GM19193 (cell line): ENCODE measurements around the gene TFAP2A.

Experiments used
- POLR2A ChIP-seq: IDR thresholded peaks from 4 replicates; pipeline ENCODE4 v1.6.1; 2011; ENCODE audit not compliant: insufficient read depth, insufficient read length; ENCODE audit errors: extremely low read depth

The TFAP2A gene

GRCh38 chr6:10389739-10390494 is 25.0 kb downstream of the TFAP2A start:
- TF ChIP-seq POLR2A: no peak

- no peak for TF ChIP-seq POLR2A
Observed at GRCh38 chr6:10386756-10387654, 27.9 kb downstream of the TFAP2A start.

- no peak for TF ChIP-seq POLR2A
Observed at GRCh38 chr6:10386220-10386619, 28.7 kb downstream of the TFAP2A start.

GRCh38 chr6:10385524-10386132 is 29.2 kb downstream of the TFAP2A start:
- no peak for TF ChIP-seq POLR2A

DNA sequence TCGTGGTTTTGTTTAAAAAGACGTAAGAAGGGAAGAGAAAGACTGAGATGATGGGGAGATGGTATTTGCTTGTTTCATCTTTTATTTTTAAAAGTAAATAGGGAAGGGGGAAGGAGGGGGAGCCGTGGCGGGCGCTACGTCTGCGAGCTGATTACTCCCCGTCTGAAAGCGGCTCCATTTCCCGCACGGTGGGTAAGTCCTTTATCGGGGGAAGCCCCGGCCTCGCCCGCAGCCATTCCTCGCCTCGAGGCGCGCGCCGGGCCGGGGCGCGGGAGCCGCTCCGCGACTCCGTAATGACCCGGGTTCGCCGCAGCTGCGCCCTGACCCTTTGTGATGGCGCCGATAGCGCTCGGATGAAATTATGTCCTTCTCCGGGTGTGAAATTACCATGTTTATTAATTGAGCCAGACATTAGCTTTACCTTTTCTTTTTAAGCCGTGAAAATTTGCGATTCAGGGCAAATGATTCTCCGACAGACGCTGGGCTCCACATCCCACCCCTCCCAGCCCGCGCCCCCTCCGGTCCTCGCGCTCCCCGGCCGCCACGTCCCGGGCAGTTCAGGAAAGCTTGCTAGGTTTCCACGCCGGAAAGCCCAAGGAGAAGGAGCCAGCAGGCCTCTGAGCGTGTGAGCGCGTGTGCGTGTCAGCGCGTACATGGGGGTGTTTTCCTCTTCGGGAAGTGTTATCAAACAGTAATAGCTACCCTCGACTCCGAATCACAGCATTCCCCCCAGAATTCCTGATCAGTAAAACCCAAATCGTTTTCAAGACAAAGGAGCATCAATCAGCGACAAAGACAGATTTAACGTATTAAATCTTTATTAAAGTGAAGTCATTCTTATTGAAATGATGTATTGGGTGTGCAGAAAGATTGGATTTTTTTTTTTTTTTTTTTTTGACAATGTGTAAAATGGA is 30.0 kb downstream of the TFAP2A start:
- no peak for TF ChIP-seq POLR2A

DNA sequence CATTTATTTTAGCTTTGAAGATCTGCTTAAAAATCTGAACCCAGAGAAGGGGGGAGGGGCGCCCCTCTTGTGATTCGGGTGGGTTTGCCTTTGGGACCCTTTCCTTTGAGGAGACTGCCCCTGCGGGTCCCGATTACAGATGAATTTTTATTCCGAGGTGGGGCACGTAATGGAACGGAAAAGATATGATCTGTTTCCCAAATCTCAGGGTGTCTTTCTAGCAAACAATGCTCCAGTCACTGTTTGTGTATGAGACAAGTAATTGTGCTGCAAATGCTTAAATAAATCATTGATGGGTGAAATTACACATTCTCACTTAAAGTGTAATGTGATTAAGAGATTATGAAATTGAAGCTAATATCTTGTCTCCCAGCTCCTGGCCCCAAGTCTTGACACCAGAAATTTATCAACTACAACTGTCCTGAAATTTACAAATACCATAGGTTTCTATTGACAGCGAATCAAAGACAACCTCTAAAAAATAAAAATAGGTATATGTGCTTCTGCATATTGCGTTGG is 30.7 kb downstream of the TFAP2A start:
- TF ChIP-seq POLR2A: no peak

DNA sequence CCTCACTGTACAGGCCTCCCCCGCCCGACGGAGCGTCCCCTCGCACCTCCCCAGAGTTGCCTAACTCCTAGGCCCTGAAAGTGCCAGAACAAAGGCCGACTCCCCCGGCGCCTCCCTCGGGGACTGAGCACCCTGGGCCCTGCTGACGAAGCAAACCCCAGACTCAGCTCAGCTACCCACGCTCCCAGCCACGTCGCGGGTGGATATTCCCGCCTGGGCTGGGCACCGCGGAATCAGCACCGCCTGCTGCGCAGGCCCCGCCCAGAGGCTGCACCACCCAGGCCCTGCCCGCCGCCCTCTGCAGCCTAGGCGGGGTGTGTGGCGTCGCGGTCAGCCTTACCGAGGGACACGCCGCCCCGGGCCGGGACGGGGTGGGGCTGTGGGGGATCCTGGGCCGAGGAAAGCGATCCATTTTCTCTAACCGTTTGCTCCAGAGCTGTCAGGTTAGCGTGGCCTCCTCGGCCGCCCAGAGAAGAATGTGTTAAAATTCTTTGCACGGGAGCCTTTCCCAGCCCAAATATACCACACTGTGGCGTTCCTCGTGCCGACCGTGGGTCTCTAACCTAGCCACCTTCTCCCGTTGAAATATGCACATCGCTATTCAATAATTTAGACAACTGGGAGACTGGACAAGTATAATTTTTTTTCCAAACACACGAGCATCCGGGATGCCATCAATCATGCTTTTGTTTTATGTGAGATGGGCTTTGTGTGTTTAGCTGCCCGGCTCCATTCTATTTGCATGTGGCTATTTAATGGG is 31.4 kb downstream of the TFAP2A start:
- TF ChIP-seq POLR2A: no peak

- no peak for TF ChIP-seq POLR2A
Observed at GRCh38 chr6:10382728-10383330, 32.0 kb downstream of the TFAP2A start.

DNA sequence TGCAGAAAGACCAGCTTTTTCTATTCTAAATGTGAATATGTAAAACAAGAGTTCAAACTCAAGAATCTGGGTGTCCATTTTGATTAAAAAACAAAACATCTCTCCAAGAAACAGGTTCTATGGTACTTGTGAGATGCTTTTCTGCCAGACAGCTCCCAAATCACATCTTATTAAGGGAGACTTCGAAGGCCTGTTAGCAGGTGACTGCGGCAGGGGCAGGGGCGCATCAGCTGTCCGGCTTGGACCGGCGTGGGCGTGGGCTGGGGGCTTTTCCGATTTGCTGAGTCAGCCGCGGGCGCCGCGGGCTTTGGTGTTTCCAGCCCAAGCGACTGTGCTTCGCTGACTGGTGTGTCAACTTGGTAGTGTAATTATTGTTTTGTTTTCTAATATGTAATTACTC is 32.6 kb downstream of the TFAP2A start:
- TF ChIP-seq POLR2A: no peak

DNA sequence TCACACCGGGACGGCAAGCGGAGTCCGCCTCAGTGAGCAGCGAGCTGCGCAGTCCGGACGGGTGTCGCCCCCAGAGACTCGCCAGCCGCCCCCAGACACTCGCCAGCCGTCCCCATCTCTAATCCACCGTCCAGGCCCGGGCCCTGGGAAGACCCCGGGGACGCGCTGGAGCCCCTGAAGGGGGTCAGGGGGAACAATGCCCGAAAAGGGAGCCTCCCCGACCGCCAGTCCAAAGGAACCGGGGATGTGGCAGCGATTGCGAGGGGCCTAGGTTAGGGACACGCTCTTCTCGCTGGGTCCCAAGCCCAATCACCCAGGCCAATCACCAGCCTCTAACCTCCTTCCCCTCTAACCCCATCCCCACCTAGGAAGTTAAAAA is 33.1 kb downstream of the TFAP2A start:
- no peak for TF ChIP-seq POLR2A

DNA sequence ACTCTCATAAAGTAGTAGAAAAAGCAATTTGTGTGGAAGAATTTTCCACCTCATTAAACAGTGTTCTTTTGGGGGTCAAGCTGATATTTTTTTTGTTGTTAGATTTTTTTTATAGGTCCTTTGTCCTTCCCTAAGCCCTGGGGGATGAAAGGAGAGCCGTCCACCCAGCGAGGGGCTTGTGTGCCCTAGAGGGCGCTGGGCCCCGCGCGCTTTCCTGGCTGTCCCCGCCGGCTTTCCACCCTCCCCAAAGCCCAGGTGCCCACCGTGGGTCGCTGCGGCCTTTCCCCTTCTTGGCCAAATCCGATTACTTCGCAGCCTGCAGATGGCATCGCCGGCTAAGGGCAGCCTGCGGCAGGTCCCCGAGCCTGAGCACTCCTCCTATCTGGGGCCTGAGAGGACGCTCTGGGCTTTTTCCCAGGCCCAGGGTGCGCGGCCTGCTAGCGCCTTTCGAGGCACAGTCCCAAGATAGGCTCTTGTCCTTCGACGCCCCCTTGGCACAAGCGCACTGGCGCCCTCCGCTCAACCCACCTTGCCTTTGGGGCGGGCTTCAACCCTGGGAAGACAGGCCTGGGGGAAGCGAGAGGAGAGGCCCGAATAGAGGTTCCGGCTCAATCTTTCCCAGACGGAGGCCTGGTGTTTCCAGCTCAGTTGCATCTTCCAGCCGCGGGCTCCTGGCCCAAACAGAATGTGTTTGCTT is 33.6 kb downstream of the TFAP2A start:
- TF ChIP-seq POLR2A: no peak

DNA sequence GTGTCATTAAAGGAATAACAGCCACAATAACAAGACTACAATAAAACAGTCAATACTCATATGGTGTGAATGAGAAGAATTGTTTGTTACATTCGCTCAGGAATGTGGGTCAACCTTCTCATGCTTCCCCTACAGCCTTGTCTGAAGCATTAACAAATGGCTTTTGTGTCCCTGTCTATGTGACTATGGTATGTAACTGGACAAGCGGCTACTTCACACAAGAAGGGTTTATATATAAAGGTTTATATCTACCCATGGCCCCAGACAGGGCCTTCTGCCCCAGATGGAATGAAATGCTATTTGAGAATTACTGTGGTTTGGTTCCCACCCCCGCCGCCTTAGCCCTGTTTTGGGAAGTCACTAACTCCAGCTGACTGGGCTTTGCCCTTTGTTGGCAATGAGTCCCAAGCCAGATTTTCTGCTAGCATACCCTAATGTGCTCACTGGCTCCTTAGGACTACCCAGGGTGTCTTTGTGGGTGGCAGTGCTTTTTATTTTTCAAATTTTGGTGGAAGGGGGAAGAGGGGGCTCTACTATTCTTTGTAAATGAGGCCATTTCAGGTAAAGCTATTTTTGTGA is 39.4 kb downstream of the TFAP2A start:
- TF ChIP-seq POLR2A: no peak

DNA sequence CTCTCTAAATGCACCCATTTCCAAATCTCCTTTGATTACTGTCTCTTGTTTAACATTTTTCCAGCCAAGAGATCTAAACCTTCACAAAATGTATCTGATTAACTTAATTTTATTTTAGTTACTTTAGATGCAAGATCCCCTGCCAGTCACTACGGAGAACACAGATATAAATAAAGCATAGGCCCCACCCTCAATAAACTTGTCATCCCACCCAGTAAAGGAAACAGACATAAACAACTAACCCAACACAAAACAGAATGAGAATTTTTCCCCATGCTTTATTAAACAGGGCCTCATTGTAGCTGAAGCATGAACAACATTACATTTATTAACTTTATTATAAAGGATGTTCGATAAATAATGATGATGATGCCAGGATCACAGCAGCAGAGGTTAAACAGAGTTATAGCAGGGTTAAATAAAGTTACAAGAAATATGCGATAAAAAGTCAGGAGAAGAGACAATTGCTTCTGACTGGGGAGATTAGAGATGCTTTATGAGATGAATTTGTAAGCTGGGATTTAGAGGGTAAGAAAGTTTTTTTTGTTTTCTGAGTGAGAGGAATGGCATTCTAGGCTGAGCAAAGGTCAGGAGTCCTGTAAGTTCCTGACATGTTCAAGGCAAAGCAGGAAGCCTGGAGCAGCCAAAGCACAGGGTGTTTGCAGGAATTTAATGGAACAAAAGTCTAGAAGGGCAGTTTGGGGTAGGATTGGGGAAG is 41.1 kb downstream of the TFAP2A start:
- no peak for TF ChIP-seq POLR2A
